Pancreas (tissue), 10 donors: Measurements from ENCODE around the gene ADAM19. TPM values are rescaled to one million over a fixed set of nuclear protein-coding genes. Genes with fewer than 3 reads are reported as not detected.

Experiments used
- ATAC-seq, 4 donors: fragments of 200-7000 bp; cut with Tn5 transposase; one replicate each; pipeline versions ENCODE4 v1.8.0 to v1.9.1; 2020; ENCODE audit warnings: mild to moderate bottlenecking in 4 of 4, moderate library complexity in 4 of 4
- DNase-seq, 6 donors: peaks; one replicate each; pipeline ENCODE4 v3.0.0-alpha.2; 2020
- FAIRE-seq: peaks from 2 replicates; lab custom pipeline; 2012; peaks lifted over from hg19 to GRCh38; lab: Jason Lieb, UNC
- H3K27ac ChIP-seq, 4 donors: fragments of 200-600 bp; sonication (generic); 1 replicate in 3 of 4; 2 replicates in 1 of 4; pipeline versions ENCODE4 v1.5.0 to v1.8.0; 2020
- H3K27me3 ChIP-seq, 4 donors: fragments of 200-600 bp; one replicate each; pipeline ENCODE4 v1.8.0; 2021
- H3K36me3 ChIP-seq, 3 donors: fragments of 200-600 bp; sonication (generic) in 1 of 3; one replicate each; pipeline versions ENCODE4 v1.5.0 to v1.8.0; 2020 to 2021
- H3K4me1 ChIP-seq, 3 donors: fragments of 200-600 bp; one replicate each; pipeline ENCODE4 v1.8.0; 2021
- H3K4me3 ChIP-seq, 4 donors: fragments of 200-600 bp; sonication (generic) in 2 of 4; one replicate each; pipeline versions ENCODE4 v1.5.0 to v1.8.0; 2020 to 2021
- H3K9me3 ChIP-seq, 4 donors: fragments of 200-600 bp; one replicate each; pipeline ENCODE4 v1.8.0; 2021
- CTCF ChIP-seq, 4 donors: fragments of 200-600 bp; sonication (generic) in 3 of 4; IDR thresholded peaks; one replicate each; pipeline versions ENCODE4 v1.5.0 to v1.8.0; 2021; ENCODE audit warnings: antibody characterized with exemption in 4 of 4
- WGBS, 2 donors: extraction: QIAGEN DNeasy Blood & Tissue Kit; methylation state at CpG; one replicate each; pipeline ENCODE4 v1.1.7; 2013; 5-methylcytosine and 5-hydroxymethylcytosine counted together
- intact Hi-C, 3 donors: fragments of 100-400 bp; cut with DNase I; formaldehyde crosslinking; loops; one replicate each; pipeline versions ENCODE4 v1.11.1 to v1.14.2; 2022
- polyA plus RNA-seq, 2 donors: library from polyadenylated mRNA; stranded (reverse); fragments of 200-250 nt; gene quantifications; one replicate each; pipeline ENCODE4 v1.2.3, GENCODE V29; 2013
- total RNA-seq, 6 donors: library from RNA; stranded (reverse); fragmentation: NEBNext Ultra II Directional in 4 of 6; extraction: Animal tissue kit (Norgen Biotek cat#: 25700) in 4 of 6; gene quantifications; one replicate each; pipeline versions ENCODE4 v1.2.1 to v1.2.4, GENCODE V29; 2021 to 2023
- donor health status: healthy with polysubstance abuse.
- donor health status: DM: no; HTN: no; CAD: no; lungs with moderate emphysema.
- donor health status: DM: no; HTN: no; CAD: no.
- donor health status: control.
- donor health status: control.
- donor health status: Bipolar disorder and iron deficiency.
- donor health status: DM: yes; HTN: yes; CAD: no.
- donor health status: DM: no; HTN: no; CAD: no.
- donor health status: DM: no; HTN: no; CAD: no.
- donor health status: DM: yes; HTN: yes; CAD: no.

ADAM19 gene
- total and polyA plus RNA-seq, 8 donors: 0.38 to 3.0 (median 0.69) TPM

GRCh38 chr5:157558681-157559080, 16.9 kb downstream of the ADAM19 start:
- Histone ChIP-seq H3K36me3 (no peaks in the 10 kb centered on the region), H3K4me1 (no peaks in the 10 kb centered on the region), H3K9me3 (no peaks in the 10 kb centered on the region), H3K27ac (no peak overlapping the region), H3K27me3 (no peaks in the 10 kb centered on the region), H3K4me3 (no peak overlapping the region)
- intact Hi-C loops: no loop called here
- no peak for FAIRE-seq
- ATAC-seq: no peak
- TF ChIP-seq CTCF (IDR thresholded peaks at IDR 0.05): no peak
- no peak for DNase-seq
- WGBS, 2 donors: 30 to 32% methylated on average over 2 of the region's 2 CpGs

- WGBS, 2 donors: 74 to 76% methylated on average over 4 of the region's 4 CpGs
- no peaks in the 10 kb centered on the region for H3K9me3 ChIP-seq
- intact Hi-C loops: no loop called here
- H3K36me3 ChIP-seq: no peaks in the 10 kb centered on the region
- no peak for FAIRE-seq
- H3K4me3 ChIP-seq: no peak overlapping the region
- TF ChIP-seq CTCF (IDR thresholded peaks at IDR 0.05): no peak
- H3K4me1 ChIP-seq: no peaks in the 10 kb centered on the region
- DNase-seq: no peak
- no peak overlapping the region for H3K27ac ChIP-seq
- no peak for ATAC-seq
- no peaks in the 10 kb centered on the region for H3K27me3 ChIP-seq
Measured at GRCh38 chr5:157558041-157558595, 17.5 kb downstream of the ADAM19 start.

- no peaks in the 10 kb centered on the region for H3K4me1 ChIP-seq
- H3K27ac ChIP-seq: no peak overlapping the region
- no peaks in the 10 kb centered on the region for H3K36me3 ChIP-seq
- H3K27me3 ChIP-seq: no peaks in the 10 kb centered on the region
- DNase-seq (no peak), ATAC-seq (no peak), FAIRE-seq (no peak)
- intact Hi-C loops: no loop called here
- no peak for TF ChIP-seq CTCF (IDR thresholded peaks at IDR 0.05)
- no peaks in the 10 kb centered on the region for H3K9me3 ChIP-seq
- 85 to 93% methylated on average over 8 of the region's 8 CpGs for WGBS, 2 donors
- H3K4me3 ChIP-seq: no peak overlapping the region
Measured at GRCh38 chr5:157556615-157557418, 18.8 kb downstream of the ADAM19 start.

- Histone ChIP-seq H3K9me3 (no peaks in the 10 kb centered on the region), H3K36me3 (no peaks in the 10 kb centered on the region), H3K4me1 (no peaks in the 10 kb centered on the region), H3K27me3 (no peaks in the 10 kb centered on the region), H3K4me3 (no peak overlapping the region), H3K27ac (no peak overlapping the region)
- WGBS, 2 donors: 48 to 49% methylated on average over 4 of the region's 4 CpGs
- no peak for TF ChIP-seq CTCF (IDR thresholded peaks at IDR 0.05)
- no peak for FAIRE-seq
- ATAC-seq: no peak
- intact Hi-C loops: no loop called here
- no peak for DNase-seq
Measured at GRCh38 chr5:157555037-157555640, 20.4 kb downstream of the ADAM19 start.
